Stomach (tissue), 9 donors: ENCODE measurements around the gene FRMPD2. TPM values are rescaled to one million over a fixed set of nuclear protein-coding genes. Genes with fewer than 3 reads are reported as not detected.

Experiments used
- DNase-seq, 2 donors: peaks; one replicate each; pipeline versions ENCODE4 v3.0.0 to v3.0.0-alpha.2; 2013 to 2019
- H3K27ac ChIP-seq, 5 donors: fragments of 200-600 bp in 4 of 5; sonication (generic) in 4 of 5; one replicate each; pipeline ENCODE4 v1.5.1; 2013 to 2019; ENCODE audit warnings: mild to moderate bottlenecking in 1 of 5, moderate library complexity in 1 of 5
- H3K27me3 ChIP-seq, 3 donors: fragments of 200-600 bp; sonication (generic); one replicate each; pipeline ENCODE4 v1.5.1; 2017 to 2019; ENCODE audit warnings: mixed run types in 1 of 3
- H3K36me3 ChIP-seq, 4 donors: fragments of 200-600 bp; sonication (generic); 1 replicate in 3 of 4; 2 replicates in 1 of 4; pipeline ENCODE4 v1.5.1; 2016 to 2019
- H3K4me1 ChIP-seq, 4 donors: fragments of 200-600 bp; sonication (generic); one replicate each; pipeline ENCODE4 v1.5.1; 2016 to 2019
- H3K4me3 ChIP-seq, 4 donors: fragments of 200-600 bp; sonication (generic) in 3 of 4; one replicate each; pipeline ENCODE4 v1.5.1; 2016 to 2019; ENCODE audit warnings: mild to moderate bottlenecking in 1 of 4
- H3K9me3 ChIP-seq, 4 donors: fragments of 200-600 bp; sonication (generic); one replicate each; pipeline ENCODE4 v1.5.1; 2016 to 2019
- EP300 ChIP-seq: sonication (generic); formaldehyde crosslinking; IDR thresholded peaks from one replicate; pipeline ENCODE4 v1.6.1; 2017; ENCODE audit warnings: antibody characterized with exemption
- POLR2A ChIP-seq, 4 donors: fragments of 450-650 bp; IDR thresholded peaks; one replicate each; pipeline ENCODE4 v1.6.1; 2016; ENCODE audit warnings: antibody characterized with exemption in 4 of 4, control low read depth in 2 of 4, mild to moderate bottlenecking in 1 of 4, moderate library complexity in 1 of 4
- POLR2AphosphoS5 ChIP-seq, 3 donors: sonication (generic); formaldehyde crosslinking; IDR thresholded peaks; one replicate each; pipeline ENCODE4 v1.6.1; 2016; ENCODE audit warnings: antibody characterized with exemption in 3 of 3
- WGBS, 5 donors: extraction: QIAGEN DNeasy Blood & Tissue Kit in 3 of 5; methylation state at CpG; one replicate each; pipeline versions ENCODE4 v1.1.5 to v1.1.7; 2013 to 2018; 5-methylcytosine and 5-hydroxymethylcytosine counted together
- intact Hi-C: fragments of 100-400 bp; cut with DNase I; formaldehyde crosslinking; loops from one replicate; pipeline ENCODE4 v1.15.1; 2023; ENCODE audit warnings: low total_unique reads
- polyA plus RNA-seq, 3 donors: library from polyadenylated mRNA; stranded (reverse); fragments of 200-250 nt; gene quantifications; one replicate each; pipeline ENCODE4 v1.2.3, GENCODE V29; 2013
- total RNA-seq, 5 donors: library from RNA; depleted of rRNA; stranded (reverse); fragments of >200 nt; gene quantifications; one replicate each; pipeline versions ENCODE4 v1.1.0 to v1.2.3, GENCODE V29; 2014 to 2016
- TF ChIP-seq, protein P1 (sequence below), 7 experiments: fragments of 450-650 bp in 4 of 7; fragments of 200-600 bp in 3 of 7; sonication (generic) in 3 of 7; IDR thresholded peaks; one replicate each; pipeline ENCODE4 v1.5.1; 2016 to 2019; ENCODE audit warnings: antibody characterized with exemption in 7 of 7, control low read depth in 2 of 7, mild to moderate bottlenecking in 1 of 7
- donor health status: healthy with polysubstance abuse.
- donor health status: Bipolar disorder and iron deficiency.
- donor health status: healthy.

Gene FRMPD2
- total and polyA plus RNA-seq, 8 donors: under 0.01 to 0.15 (median 0.03) TPM; not detected in 4

DNA sequence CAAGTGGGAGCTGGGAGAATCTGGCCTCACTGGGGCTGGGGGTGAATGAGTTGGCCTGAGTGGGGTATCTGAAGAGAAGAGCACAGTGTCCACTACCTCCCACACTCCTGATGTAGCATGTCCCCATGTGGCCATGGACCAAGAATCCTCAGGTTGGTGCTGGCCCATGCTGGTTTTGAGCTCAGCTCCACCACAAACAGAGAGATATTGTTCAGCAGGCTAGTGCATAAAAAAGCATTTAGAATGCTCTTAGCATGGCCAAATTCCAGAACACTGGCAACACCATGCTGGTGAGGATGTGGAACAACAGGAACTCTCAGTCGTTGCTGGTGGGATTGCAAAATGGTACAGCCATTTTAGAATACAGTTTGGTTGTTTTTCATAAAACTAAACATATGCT, 61.4 kb downstream of the FRMPD2 start:
- peaks cover 0 to 5% (median 0%) of the 10 kb centered on the region in 4 donors for H3K9me3 ChIP-seq
- no peaks in the 10 kb centered on the region for H3K27me3 ChIP-seq
- TF ChIP-seq POLR2AphosphoS5 (IDR thresholded peaks at IDR 0.05) (no peak), POLR2A (IDR thresholded peaks at IDR 0.05) (no peak)
- H3K4me3 ChIP-seq: no peak overlapping the region
- no peak overlapping the region for H3K27ac ChIP-seq
- no peaks in the 10 kb centered on the region for H3K4me1 ChIP-seq
- H3K36me3 ChIP-seq: no peaks in the 10 kb centered on the region
- 53 to 80% (median 61%) methylated on average over 1 of the region's 1 CpG for WGBS, 5 donors
- intact Hi-C loops: no loop called here
- DNase-seq: no peak

DNA sequence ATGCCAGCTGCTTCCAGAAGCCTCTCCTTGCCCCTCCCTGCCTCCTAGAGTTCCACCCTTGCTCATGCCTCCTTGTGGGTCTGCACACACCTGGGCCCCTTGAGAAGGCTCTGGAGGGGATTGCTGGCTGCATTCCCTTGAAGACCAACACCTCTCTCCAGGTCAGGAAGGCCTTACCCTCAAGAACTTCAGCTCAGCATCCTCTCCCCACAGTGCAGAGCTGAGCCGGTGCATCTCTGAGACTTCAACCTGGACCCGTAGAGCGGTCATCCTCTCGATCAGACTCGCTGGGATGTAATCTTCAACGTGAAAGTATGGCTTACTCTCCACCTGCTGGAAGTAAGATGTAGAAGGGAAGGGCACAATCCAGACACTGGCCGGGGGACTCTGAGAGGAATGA, 62.7 kb downstream of the FRMPD2 start:
- no peak for TF ChIP-seq POLR2AphosphoS5 (IDR thresholded peaks at IDR 0.05)
- no peak for TF ChIP-seq EP300
- TF ChIP-seq, protein P1, sequence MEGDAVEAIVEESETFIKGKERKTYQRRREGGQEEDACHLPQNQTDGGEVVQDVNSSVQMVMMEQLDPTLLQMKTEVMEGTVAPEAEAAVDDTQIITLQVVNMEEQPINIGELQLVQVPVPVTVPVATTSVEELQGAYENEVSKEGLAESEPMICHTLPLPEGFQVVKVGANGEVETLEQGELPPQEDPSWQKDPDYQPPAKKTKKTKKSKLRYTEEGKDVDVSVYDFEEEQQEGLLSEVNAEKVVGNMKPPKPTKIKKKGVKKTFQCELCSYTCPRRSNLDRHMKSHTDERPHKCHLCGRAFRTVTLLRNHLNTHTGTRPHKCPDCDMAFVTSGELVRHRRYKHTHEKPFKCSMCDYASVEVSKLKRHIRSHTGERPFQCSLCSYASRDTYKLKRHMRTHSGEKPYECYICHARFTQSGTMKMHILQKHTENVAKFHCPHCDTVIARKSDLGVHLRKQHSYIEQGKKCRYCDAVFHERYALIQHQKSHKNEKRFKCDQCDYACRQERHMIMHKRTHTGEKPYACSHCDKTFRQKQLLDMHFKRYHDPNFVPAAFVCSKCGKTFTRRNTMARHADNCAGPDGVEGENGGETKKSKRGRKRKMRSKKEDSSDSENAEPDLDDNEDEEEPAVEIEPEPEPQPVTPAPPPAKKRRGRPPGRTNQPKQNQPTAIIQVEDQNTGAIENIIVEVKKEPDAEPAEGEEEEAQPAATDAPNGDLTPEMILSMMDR (IDR thresholded peaks at IDR 0.05): no peak
- TF ChIP-seq POLR2A (IDR thresholded peaks at IDR 0.05): no peak
- DNase-seq: no peak
- WGBS, 5 donors: 84 to 93% (median 91%) methylated on average over 7 of the region's 7 CpGs
- peaks cover 0 to 5% (median 0%) of the 10 kb centered on the region in 4 donors for H3K9me3 ChIP-seq
- H3K27me3 ChIP-seq: no peaks in the 10 kb centered on the region
- intact Hi-C loops: no loop called here
- H3K4me1 ChIP-seq: no peaks in the 10 kb centered on the region
- no peaks in the 10 kb centered on the region for H3K36me3 ChIP-seq
- H3K4me3 ChIP-seq: no peak overlapping the region
- H3K27ac ChIP-seq: no peak overlapping the region

DNA sequence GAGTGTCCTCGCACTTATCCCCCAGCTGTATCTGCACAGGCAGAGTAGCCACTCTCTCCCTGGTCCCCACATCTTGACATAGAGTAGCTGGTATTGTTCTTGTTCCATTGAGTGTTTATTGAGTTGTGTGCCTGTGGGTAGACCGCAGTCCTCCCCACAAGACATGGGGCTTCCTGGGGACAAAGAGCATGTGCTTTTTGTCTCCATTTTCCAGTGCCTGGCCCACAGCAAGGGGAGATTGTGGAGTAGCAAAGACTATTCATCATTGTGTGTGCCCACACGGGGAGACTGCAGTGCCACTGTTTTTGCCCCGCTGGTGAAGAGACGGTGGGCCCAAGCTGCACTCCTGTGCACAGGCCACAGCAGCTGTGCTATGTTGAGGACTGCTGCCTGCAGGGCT, 63.5 kb downstream of the FRMPD2 start:
- WGBS, 5 donors: 88 to 95% (median 89%) methylated on average over 5 of the region's 5 CpGs
- intact Hi-C loops: no loop called here
- Histone ChIP-seq H3K27ac (no peak overlapping the region), H3K4me3 (no peak overlapping the region), H3K9me3 (peaks cover 0 to 5% (median 0%) of the 10 kb centered on the region in 4 donors), H3K4me1 (no peaks in the 10 kb centered on the region), H3K36me3 (no peaks in the 10 kb centered on the region), H3K27me3 (no peaks in the 10 kb centered on the region)
- no peak for TF ChIP-seq POLR2AphosphoS5 (IDR thresholded peaks at IDR 0.05)
- DNase-seq: no peak

DNA sequence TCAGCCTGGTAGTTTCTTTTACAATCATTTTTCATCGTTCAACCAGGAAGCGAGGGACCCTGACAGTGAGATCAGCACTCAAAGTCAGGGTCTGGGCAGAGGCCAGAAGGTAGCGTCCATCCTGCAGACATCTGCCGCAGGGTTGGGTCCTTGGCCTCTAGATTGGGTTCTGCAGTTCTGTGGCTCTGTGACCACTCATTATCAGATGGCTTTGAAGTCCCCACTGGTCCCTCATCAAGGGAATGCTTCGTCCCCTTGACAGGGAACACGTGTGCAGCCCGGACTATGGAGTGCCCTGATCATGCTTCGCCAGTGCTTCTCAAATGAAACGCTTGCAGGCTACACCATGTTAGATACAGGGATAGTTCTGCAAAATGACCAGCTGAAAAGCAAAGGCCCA, 64.1 kb downstream of the FRMPD2 start:
- DNase-seq: no peak
- Histone ChIP-seq H3K4me1 (no peaks in the 10 kb centered on the region), H3K27me3 (no peaks in the 10 kb centered on the region), H3K27ac (no peak overlapping the region), H3K36me3 (no peaks in the 10 kb centered on the region), H3K4me3 (no peak overlapping the region), H3K9me3 (peaks cover 0 to under 1% (median 0%) of the 10 kb centered on the region in 4 donors)
- intact Hi-C loops: no loop called here
- 82 to 92% (median 89%) methylated on average over 9 of the region's 9 CpGs for WGBS, 5 donors
- TF ChIP-seq, protein P1 (IDR thresholded peaks at IDR 0.05): no peak
- TF ChIP-seq EP300 (no peak), POLR2AphosphoS5 (IDR thresholded peaks at IDR 0.05) (no peak), POLR2A (IDR thresholded peaks at IDR 0.05) (no peak)

DNA sequence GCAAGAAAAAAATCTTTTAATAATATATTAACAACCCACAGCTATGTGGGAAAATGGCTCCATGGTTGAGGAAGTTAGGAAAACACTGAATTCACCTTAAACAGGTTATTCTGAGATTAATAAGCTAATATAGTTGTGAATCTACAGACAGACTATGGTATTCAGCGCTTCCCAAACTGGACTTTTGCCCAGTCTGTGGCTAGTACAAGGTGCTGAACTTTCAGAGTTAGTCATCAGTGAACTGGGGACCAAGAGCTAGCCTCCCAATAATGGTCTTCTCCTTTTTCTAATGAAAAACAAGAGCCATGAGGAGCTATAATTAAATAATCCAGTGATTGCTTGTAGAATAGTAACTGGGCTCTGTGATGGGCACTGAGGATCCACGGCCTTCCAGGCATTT, 65.3 kb downstream of the FRMPD2 start:
- Histone ChIP-seq H3K27ac (no peak overlapping the region), H3K4me1 (no peaks in the 10 kb centered on the region), H3K27me3 (no peaks in the 10 kb centered on the region), H3K4me3 (no peak overlapping the region), H3K36me3 (no peaks in the 10 kb centered on the region), H3K9me3 (no peaks in the 10 kb centered on the region)
- 73 to 88% (median 76%) methylated on average over 2 of the region's 2 CpGs for WGBS, 5 donors
- intact Hi-C loops: no loop called here
- TF ChIP-seq, protein P1 (IDR thresholded peaks at IDR 0.05): no peak
- TF ChIP-seq POLR2AphosphoS5 (IDR thresholded peaks at IDR 0.05): no peak
- no peak for TF ChIP-seq EP300
- TF ChIP-seq POLR2A (IDR thresholded peaks at IDR 0.05): no peak
- no peak for DNase-seq
